Keratinocyte (primary cell): ENCODE results near the gene FREM3.

ENCODE experiments used
- CTCF ChIP-seq, 3 experiments: IDR thresholded peaks in 1 of 3; conservative IDR thresholded peaks in 1 of 3; optimal IDR thresholded peaks in 1 of 3; 2 replicates in 2 of 3; 3 replicates in 1 of 3; pipeline versions ENCODE3 to v1.5.1; 2011; ENCODE audit warnings: low read length in 3 of 3, mild to moderate bottlenecking in 3 of 3, moderate library complexity in 2 of 3, control low read depth in 1 of 3, inconsistent platforms in 1 of 3; ENCODE audit not compliant: insufficient read depth in 2 of 3; ENCODE audit errors: extremely low read depth in 1 of 3
- EZH2 ChIP-seq: IDR thresholded peaks from one replicate; pipeline ENCODE4 v1.6.1; 2012; ENCODE audit warnings: inconsistent platforms, mild to moderate bottlenecking, low read length, moderate library complexity

- TF ChIP-seq CTCF (optimal IDR thresholded peaks at IDR 0.05 in 1 of 3, IDR thresholded peaks at IDR 0.05 in 1 of 3, conservative IDR thresholded peaks at IDR 0.05 in 1 of 3; ENCODE audit: extremely low read depth in 1 of 3, insufficient read depth in 2 of 3, low read length in 3 of 3) (no peak), EZH2 (no peak)
Observed at GRCh38 chr4:143599827-143600226, 100.6 kb downstream of the FREM3 start.
